Measurements from ENCODE around the gene FZD4. TPM values are rescaled to one million over a fixed set of nuclear protein-coding genes. Genes with fewer than 3 reads are reported as not detected.

Gene FZD4
- total RNA-seq, 2 donors from 2014 or later: 52.1 to 53.9 TPM

GRCh38 chr11:86954269-86955110 is 705 bp downstream of the FZD4 start:
- Mint-ChIP-seq H3K27ac (peak overlapping the region; percentile 79), H3K4me3 (peak overlapping the region; percentile 89), H3K9me3 (no peaks in the 10 kb centered on the region), H3K27me3 (ENCODE audit: insufficient read depth) (peaks cover 4% of the 10 kb centered on the region), H3K36me3 (ENCODE audit: low read depth) (peaks cover 30% of the 10 kb centered on the region), H3K4me1 (peaks cover 54% of the 10 kb centered on the region)
- Histone ChIP-seq H3K4me1 (ENCODE audit: control insufficient read depth, insufficient read depth, low read length) (peaks cover 10% of the 10 kb centered on the region), H3K36me3 (ENCODE audit: control insufficient read depth, insufficient read depth, low read length) (peaks cover 27% of the 10 kb centered on the region), H3K9ac (ENCODE audit: extremely low read depth, low read length, poor library complexity, severe bottlenecking) (peak overlapping the region; percentile 53), H3K4me3 (ENCODE audit: low read length) (peak overlapping the region; percentile 94), H3K27ac (ENCODE audit: low read depth, low read length) (no peak overlapping the region), H3K27me3 (ENCODE audit: control insufficient read depth, insufficient read depth, low read length, poor library complexity, severe bottlenecking) (no peaks in the 10 kb centered on the region), H3K9me3 (ENCODE audit: control insufficient read depth, low read length) (no peaks in the 10 kb centered on the region)
- WGBS, 2 experiments (ENCODE audit: insufficient coverage in 1 of 2, insufficient read length in 1 of 2): 14 to 22% methylated on average over 15 to 42 of the region's 43 CpGs
- TF ChIP-seq, protein P1, sequence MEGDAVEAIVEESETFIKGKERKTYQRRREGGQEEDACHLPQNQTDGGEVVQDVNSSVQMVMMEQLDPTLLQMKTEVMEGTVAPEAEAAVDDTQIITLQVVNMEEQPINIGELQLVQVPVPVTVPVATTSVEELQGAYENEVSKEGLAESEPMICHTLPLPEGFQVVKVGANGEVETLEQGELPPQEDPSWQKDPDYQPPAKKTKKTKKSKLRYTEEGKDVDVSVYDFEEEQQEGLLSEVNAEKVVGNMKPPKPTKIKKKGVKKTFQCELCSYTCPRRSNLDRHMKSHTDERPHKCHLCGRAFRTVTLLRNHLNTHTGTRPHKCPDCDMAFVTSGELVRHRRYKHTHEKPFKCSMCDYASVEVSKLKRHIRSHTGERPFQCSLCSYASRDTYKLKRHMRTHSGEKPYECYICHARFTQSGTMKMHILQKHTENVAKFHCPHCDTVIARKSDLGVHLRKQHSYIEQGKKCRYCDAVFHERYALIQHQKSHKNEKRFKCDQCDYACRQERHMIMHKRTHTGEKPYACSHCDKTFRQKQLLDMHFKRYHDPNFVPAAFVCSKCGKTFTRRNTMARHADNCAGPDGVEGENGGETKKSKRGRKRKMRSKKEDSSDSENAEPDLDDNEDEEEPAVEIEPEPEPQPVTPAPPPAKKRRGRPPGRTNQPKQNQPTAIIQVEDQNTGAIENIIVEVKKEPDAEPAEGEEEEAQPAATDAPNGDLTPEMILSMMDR (conservative IDR thresholded peaks at IDR 0.05): no peak
- peak; percentile 81 for DNase-seq

GRCh38 chr11:86952221-86952875 is 2.8 kb downstream of the FZD4 start:
- peak overlapping the region; percentile 89 for H3K4me3 Mint-ChIP-seq
- TF ChIP-seq, protein P1 (conservative IDR thresholded peaks at IDR 0.05): no peak
- H3K4me1 ChIP-seq (ENCODE audit: control insufficient read depth, insufficient read depth, low read length): peaks cover 10% of the 10 kb centered on the region
- H3K4me3 ChIP-seq (ENCODE audit: low read length): peak overlapping the region; percentile 94
- H3K36me3 Mint-ChIP-seq (ENCODE audit: low read depth): peaks cover 50% of the 10 kb centered on the region
- H3K9ac ChIP-seq (ENCODE audit: extremely low read depth, low read length, poor library complexity, severe bottlenecking): no peak overlapping the region
- H3K4me1 Mint-ChIP-seq: peaks cover 47% of the 10 kb centered on the region
- H3K36me3 ChIP-seq (ENCODE audit: control insufficient read depth, insufficient read depth, low read length): peaks cover 46% of the 10 kb centered on the region
- H3K27me3 ChIP-seq (ENCODE audit: control insufficient read depth, insufficient read depth, low read length, poor library complexity, severe bottlenecking): no peaks in the 10 kb centered on the region
- no peaks in the 10 kb centered on the region for H3K9me3 ChIP-seq (ENCODE audit: control insufficient read depth, low read length)
- H3K27ac ChIP-seq (ENCODE audit: low read depth, low read length): no peak overlapping the region
- H3K27me3 Mint-ChIP-seq (ENCODE audit: insufficient read depth): peaks cover 4% of the 10 kb centered on the region
- no peak for DNase-seq
- WGBS, 2 experiments (ENCODE audit: insufficient coverage in 1 of 2, insufficient read length in 1 of 2): 94 to 97% methylated on average over 2 to 7 of the region's 8 CpGs
- no peak overlapping the region for H3K27ac Mint-ChIP-seq
- H3K9me3 Mint-ChIP-seq: no peaks in the 10 kb centered on the region

DNA sequence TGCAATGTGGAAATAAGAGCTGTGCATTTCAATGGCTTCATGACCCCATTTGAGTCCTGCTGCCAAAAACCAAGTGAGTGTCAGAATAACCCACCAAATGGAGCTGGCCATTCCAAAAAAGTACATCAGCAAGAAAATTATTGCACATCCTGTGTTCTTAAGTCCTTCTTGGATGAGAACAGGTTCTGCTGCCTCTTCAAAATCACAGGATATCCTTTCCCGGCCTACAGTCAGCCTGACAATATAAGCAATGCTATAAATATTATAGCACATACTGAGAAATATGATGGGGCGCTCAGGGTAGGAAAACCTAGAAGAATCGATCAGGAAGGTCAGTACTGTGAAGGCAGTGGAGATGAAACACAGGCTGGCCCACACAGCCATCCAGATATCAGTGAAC is 3.5 kb downstream of the FZD4 start:
- 88 to 94% methylated on average over 1 to 3 of the region's 3 CpGs for WGBS, 2 experiments (ENCODE audit: insufficient coverage in 1 of 2, insufficient read length in 1 of 2)
- DNase-seq: no peak
- peak overlapping the region; percentile 94 for H3K4me3 ChIP-seq (ENCODE audit: low read length)
- H3K36me3 ChIP-seq (ENCODE audit: control insufficient read depth, insufficient read depth, low read length): peaks cover 52% of the 10 kb centered on the region
- H3K4me1 Mint-ChIP-seq: peaks cover 40% of the 10 kb centered on the region
- H3K27me3 ChIP-seq (ENCODE audit: control insufficient read depth, insufficient read depth, low read length, poor library complexity, severe bottlenecking): no peaks in the 10 kb centered on the region
- peaks cover 4% of the 10 kb centered on the region for H3K27me3 Mint-ChIP-seq (ENCODE audit: insufficient read depth)
- H3K27ac Mint-ChIP-seq: no peak overlapping the region
- H3K9ac ChIP-seq (ENCODE audit: extremely low read depth, low read length, poor library complexity, severe bottlenecking): no peak overlapping the region
- no peaks in the 10 kb centered on the region for H3K9me3 ChIP-seq (ENCODE audit: control insufficient read depth, low read length)
- no peaks in the 10 kb centered on the region for H3K9me3 Mint-ChIP-seq
- peak overlapping the region; percentile 89 for H3K4me3 Mint-ChIP-seq
- peaks cover 10% of the 10 kb centered on the region for H3K4me1 ChIP-seq (ENCODE audit: control insufficient read depth, insufficient read depth, low read length)
- peaks cover 55% of the 10 kb centered on the region for H3K36me3 Mint-ChIP-seq (ENCODE audit: low read depth)
- TF ChIP-seq, protein P1 (conservative IDR thresholded peaks at IDR 0.05): no peak
- H3K27ac ChIP-seq (ENCODE audit: low read depth, low read length): no peak overlapping the region
